ENCODE results near the gene PANK4.

DNA sequence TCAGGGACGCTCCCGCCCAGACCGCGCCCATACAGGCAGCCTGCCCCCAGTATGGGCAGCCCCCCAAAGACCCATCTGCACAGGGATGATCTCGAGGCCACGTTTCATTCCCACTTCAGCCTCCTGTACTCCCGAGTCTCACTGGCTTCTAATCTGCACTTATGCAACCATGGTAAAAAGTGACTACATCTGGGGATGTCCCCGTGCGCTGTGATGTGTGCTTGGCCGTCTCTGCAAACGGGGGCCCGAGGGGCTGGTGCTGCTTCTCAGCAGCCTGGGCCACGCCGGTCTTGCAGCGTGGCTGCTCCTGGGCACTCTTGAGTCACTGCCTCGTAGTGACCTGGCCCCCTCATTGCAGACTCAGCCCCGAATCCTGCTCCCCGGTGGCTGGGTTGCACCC is 67.7 kb downstream of the PANK4 start:
- TF ChIP-seq YY1 (IDR thresholded peaks at IDR 0.05; ENCODE audit: low read depth, low read length) (no peak), POLR2A (IDR thresholded peaks at IDR 0.05; ENCODE audit: low read depth, low read length) (no peak), RAD51 (IDR thresholded peaks at IDR 0.05) (no peak)
- TF ChIP-seq, protein P1, sequence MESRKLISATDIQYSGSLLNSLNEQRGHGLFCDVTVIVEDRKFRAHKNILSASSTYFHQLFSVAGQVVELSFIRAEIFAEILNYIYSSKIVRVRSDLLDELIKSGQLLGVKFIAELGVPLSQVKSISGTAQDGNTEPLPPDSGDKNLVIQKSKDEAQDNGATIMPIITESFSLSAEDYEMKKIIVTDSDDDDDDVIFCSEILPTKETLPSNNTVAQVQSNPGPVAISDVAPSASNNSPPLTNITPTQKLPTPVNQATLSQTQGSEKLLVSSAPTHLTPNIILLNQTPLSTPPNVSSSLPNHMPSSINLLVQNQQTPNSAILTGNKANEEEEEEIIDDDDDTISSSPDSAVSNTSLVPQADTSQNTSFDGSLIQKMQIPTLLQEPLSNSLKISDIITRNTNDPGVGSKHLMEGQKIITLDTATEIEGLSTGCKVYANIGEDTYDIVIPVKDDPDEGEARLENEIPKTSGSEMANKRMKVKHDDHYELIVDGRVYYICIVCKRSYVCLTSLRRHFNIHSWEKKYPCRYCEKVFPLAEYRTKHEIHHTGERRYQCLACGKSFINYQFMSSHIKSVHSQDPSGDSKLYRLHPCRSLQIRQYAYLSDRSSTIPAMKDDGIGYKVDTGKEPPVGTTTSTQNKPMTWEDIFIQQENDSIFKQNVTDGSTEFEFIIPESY (IDR thresholded peaks at IDR 0.05): no peak
- TF ChIP-seq, protein P2, sequence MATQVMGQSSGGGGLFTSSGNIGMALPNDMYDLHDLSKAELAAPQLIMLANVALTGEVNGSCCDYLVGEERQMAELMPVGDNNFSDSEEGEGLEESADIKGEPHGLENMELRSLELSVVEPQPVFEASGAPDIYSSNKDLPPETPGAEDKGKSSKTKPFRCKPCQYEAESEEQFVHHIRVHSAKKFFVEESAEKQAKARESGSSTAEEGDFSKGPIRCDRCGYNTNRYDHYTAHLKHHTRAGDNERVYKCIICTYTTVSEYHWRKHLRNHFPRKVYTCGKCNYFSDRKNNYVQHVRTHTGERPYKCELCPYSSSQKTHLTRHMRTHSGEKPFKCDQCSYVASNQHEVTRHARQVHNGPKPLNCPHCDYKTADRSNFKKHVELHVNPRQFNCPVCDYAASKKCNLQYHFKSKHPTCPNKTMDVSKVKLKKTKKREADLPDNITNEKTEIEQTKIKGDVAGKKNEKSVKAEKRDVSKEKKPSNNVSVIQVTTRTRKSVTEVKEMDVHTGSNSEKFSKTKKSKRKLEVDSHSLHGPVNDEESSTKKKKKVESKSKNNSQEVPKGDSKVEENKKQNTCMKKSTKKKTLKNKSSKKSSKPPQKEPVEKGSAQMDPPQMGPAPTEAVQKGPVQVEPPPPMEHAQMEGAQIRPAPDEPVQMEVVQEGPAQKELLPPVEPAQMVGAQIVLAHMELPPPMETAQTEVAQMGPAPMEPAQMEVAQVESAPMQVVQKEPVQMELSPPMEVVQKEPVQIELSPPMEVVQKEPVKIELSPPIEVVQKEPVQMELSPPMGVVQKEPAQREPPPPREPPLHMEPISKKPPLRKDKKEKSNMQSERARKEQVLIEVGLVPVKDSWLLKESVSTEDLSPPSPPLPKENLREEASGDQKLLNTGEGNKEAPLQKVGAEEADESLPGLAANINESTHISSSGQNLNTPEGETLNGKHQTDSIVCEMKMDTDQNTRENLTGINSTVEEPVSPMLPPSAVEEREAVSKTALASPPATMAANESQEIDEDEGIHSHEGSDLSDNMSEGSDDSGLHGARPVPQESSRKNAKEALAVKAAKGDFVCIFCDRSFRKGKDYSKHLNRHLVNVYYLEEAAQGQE (IDR thresholded peaks at IDR 0.05; ENCODE audit: low read depth, low read length): no peak
- TF ChIP-seq, protein P3, sequence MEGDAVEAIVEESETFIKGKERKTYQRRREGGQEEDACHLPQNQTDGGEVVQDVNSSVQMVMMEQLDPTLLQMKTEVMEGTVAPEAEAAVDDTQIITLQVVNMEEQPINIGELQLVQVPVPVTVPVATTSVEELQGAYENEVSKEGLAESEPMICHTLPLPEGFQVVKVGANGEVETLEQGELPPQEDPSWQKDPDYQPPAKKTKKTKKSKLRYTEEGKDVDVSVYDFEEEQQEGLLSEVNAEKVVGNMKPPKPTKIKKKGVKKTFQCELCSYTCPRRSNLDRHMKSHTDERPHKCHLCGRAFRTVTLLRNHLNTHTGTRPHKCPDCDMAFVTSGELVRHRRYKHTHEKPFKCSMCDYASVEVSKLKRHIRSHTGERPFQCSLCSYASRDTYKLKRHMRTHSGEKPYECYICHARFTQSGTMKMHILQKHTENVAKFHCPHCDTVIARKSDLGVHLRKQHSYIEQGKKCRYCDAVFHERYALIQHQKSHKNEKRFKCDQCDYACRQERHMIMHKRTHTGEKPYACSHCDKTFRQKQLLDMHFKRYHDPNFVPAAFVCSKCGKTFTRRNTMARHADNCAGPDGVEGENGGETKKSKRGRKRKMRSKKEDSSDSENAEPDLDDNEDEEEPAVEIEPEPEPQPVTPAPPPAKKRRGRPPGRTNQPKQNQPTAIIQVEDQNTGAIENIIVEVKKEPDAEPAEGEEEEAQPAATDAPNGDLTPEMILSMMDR (IDR thresholded peaks at IDR 0.05 in 2 of 3, conservative IDR thresholded peaks at IDR 0.05 in 1 of 3; ENCODE audit: control insufficient read depth in 2 of 3, extremely low read depth in 1 of 3, insufficient read depth in 1 of 3, low read depth in 3 of 3, low read length in 3 of 3): no peak

Measured in GM12878 (cell line).